Stimulated activated CD4-positive, alpha-beta T cell treated with anti-CD3 and anti-CD28 coated beads, Interleukin-2, amount 100 ng/mL, for 48 hours (primary cell): ENCODE results near the gene AGAP3.

Source experiments
- DNase-seq, 2 donors: peaks; one replicate each; pipeline ENCODE4 v3.0.0-alpha.2; 2020

The AGAP3 gene

DNA sequence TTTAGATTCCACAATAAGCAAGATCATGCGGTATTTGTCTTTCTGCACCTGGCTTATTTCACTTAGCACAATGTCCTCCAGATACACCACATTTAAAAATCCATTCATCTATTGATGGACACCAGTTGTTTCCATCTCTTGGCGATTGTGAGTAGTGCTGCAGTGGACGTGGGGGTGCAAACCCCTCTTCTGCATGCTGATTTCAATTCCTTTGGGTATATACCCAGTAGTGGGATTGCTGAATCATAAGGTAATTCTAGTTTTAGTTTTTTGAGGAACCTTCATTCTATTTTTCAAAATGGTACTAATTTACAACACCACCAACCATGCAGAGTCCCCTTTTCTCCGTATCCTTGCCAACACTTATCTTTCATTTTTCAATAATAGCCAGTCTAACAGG, 102.8 kb downstream of the AGAP3 start:
- no peak for DNase-seq

DNA sequence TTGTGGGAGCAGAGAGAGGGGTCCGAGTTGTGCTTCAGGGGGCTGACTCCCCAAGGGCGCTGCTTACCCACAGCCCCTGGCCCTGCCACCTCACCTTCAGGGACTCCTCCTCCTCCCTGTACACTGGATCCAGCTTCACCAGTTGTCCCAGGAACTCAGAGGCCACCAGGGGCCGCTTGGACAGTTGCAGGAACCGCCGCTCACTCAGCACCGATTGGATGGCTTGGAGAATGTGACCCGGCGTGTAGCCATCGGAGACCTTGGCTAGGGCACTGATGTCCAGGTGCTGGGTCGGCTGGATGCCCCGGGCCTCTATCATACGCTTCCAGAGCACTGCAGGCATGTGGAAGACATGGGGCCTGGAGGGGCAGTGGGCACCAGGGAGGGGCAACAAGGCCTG, 105.3 kb downstream of the AGAP3 start:
- DNase-seq = no peak

DNA sequence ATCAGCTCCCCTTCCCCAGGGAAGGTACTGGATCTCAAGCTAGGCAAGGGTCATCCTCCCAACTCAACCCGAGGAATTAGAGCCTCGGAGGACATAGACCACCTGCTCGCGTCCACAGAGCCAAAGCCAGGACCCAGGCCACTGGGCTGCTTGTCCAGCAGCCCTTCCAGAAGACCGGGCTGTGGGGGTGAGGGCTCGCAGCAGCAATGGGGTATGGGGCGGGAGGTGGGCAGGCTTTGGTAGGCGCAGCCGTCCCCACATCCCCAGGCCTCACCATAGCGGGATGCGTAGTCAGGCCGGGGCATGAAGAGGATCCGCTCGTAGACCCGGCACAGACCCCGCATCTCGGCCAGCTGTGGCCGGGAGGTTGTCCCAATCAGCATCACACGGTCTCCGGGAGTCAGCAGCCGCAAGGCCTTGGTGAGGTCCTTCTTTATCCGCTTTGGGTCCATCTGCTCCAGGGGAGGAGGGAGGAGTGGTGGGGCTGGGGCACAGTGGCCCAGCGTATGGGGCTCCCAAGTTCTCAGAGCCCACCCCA, 105.8 kb downstream of the AGAP3 start:
- no peak for DNase-seq

DNA sequence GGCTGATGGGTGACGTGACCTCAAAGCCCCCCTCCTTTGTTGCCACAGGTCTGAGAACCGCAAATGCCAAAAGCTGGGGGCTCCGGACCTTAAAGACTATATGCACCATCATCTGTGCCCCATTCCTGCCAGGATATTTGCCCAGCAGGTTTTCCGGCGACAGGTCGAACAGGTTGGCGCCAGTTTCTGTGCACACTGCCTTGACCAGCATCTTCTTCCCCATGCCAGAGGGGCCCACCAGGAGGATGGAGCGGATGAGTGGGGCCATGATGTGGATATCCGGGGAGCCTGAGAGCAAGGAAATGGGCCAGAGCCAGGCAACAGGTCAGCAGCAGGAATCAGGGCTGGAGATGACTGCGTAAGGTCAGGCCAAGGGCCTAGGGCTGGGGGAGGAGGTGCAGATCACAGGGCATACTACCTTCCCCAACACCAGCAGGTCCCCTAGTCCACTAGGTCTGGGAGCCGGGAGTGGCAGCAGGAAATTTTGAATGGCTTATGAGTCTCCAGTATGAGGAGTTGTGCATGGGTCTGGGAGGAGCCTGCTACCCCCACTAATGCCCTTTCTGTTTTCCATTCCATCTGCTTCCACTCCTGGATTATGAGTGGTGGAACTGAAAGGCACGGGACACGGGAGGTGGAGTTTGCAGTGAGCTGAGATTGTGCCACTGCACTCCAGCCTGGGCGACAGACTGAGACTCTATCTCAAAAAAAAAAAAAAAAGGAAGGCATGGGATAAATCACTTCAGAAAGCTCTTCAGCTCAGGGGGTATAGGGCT, 107.1 kb downstream of the AGAP3 start:
- DNase-seq = no peak
